OCI-LY3 (cell line): ENCODE results near the gene SSX2IP.

Source experiments
- EZH2phosphoT487 ChIP-seq: fragments of 200-600 bp; shearing (Covaris generic); IDR thresholded peaks from 2 replicates; pipeline ENCODE4 v1.6.1; 2018; ENCODE audit warnings: antibody characterized with exemption, mixed run types, low read depth
- TF ChIP-seq, protein P1 (sequence below): fragments of 200-600, 300-600 bp; sonication (generic); IDR thresholded peaks from 2 replicates; pipeline ENCODE4 v1.5.1; 2014; ENCODE audit warnings: antibody characterized with exemption, low read length, low read depth

DNA sequence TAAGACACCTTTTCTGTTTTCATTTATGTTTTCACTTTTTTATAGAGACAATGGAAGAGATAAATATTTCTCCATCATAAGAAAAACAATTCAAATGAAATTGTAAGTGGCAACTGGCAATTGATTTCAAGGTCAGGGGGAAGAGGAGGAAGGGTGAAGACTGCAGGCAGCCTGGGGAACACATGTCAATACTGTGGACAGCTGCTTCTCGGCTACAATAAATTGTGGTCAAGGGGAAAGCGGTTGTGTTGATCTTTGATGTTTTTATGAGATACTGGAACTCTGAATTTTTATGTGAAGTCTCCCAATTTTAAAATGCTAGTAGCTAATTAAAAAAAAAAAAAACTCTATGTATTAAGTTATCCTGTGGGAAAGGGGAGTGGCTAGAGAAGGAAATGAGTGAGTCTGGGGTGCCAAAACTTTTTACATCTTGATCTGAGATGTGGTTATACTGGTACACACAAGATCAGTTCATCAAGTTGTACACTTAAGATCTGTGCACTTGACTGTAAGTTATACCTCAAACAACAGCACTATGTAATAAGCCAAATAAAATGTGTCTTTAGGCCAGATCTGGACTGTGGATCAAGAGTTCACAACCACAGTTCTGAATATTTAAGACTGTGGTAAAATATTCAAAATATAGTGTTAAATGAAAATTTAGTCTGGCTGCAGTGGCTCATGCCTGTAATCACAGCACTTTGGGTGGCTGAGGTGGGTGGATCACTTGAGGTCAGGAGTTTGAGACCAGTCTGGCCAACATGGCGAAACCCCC is 18.0 kb downstream of the SSX2IP start:
- TF ChIP-seq, protein P1, sequence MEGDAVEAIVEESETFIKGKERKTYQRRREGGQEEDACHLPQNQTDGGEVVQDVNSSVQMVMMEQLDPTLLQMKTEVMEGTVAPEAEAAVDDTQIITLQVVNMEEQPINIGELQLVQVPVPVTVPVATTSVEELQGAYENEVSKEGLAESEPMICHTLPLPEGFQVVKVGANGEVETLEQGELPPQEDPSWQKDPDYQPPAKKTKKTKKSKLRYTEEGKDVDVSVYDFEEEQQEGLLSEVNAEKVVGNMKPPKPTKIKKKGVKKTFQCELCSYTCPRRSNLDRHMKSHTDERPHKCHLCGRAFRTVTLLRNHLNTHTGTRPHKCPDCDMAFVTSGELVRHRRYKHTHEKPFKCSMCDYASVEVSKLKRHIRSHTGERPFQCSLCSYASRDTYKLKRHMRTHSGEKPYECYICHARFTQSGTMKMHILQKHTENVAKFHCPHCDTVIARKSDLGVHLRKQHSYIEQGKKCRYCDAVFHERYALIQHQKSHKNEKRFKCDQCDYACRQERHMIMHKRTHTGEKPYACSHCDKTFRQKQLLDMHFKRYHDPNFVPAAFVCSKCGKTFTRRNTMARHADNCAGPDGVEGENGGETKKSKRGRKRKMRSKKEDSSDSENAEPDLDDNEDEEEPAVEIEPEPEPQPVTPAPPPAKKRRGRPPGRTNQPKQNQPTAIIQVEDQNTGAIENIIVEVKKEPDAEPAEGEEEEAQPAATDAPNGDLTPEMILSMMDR: no peak
- no peak for TF ChIP-seq EZH2phosphoT487
